GM19240 (cell line): ENCODE results near the gene VTI1B.
A peak's percentile ranks its signal among the peaks of the same experiment; 100 is the strongest.

Experiments used
- DNase-seq: peaks from one replicate; pipeline ENCODE4 v3.0.0; 2011; ENCODE audit warnings: low spot score; ENCODE audit not compliant: insufficient read length

VTI1B gene

GRCh38 chr14:67679006-67679405 is 4.6 kb upstream of the VTI1B start:
- DNase-seq = no peak

DNA sequence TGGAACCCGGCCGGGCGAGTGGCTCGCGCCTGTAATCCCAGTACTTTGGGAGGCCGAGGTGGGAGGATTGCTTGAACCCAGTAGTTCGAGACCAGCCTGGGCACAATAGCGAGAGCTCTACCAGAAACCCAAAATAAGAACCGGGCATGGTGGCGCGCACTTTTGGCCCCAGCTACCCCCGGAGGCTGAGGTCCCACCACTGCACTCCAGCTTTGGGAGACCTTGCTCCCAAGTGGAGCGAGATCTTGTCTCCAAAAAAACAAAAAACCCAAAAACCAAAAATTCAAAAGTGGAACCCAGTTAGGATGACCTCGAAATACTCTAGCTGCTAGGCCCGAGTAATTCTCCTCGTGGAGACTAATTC is 769 bp upstream of the VTI1B start:
- DNase-seq = no peak

GRCh38 chr14:67674139-67674479 is 323 bp downstream of the VTI1B start:
- peak; percentile 16 for DNase-seq

DNA sequence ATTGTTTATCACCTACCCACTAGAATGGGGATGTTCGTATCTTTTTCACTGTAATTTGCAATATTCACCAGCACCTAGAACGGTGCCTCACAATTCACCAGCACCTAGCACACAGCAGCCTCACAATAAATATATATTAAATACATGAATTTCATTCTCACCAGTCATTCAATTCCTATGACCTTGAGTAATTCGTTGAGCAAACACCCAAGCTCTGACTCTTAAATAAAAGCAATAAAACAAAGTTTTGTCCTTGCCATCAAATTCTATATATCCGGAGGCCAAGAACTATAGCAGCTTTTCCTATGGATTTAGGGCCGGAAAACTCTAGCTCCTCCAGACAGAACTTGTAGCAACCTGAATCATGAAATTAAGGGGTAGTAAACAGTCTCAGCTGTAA is 981 bp downstream of the VTI1B start:
- no peak for DNase-seq

GRCh38 chr14:67668559-67668958 is 5.9 kb downstream of the VTI1B start:
- no peak for DNase-seq

GRCh38 chr14:67666750-67667449 is 7.5 kb downstream of the VTI1B start:
- DNase-seq = peak; percentile 21

DNA sequence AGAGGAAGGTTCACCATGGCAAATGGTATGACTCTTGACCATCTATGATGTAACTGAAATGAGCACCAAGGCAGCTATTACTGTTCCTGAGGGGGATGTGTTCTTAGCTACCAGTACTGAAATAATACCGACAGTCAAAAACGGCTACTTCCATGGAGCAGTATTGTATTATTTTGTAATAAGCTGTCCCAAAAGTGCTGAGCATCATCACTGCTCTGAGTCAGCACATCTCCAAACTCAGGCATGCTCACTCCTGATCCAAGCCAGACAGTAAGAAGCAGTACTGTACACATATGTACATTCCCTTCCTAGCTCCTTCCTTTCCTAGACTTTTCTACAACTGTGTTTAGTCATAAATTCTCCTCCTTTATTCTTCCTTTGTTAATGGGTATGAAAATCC is 8.6 kb downstream of the VTI1B start:
- DNase-seq = no peak

DNA sequence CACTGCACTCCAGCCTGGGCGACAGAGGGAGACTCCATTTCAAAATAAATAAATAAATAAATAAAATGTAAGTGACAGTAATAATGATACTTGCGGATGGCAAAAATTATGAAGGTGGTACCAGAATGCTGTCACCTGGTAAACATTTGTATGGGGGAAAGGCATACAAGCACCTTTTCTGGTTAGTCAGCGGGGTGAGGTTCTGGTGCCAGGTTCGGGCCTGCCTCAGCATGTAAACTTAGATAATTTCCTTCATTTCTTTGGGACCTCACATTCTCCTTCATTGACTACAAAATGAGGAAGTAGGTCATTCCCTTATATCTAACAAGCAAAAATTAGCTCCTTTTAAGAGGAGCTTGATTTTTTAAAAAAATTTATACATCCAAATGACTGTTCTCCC is 10.8 kb downstream of the VTI1B start:
- no peak for DNase-seq

DNA sequence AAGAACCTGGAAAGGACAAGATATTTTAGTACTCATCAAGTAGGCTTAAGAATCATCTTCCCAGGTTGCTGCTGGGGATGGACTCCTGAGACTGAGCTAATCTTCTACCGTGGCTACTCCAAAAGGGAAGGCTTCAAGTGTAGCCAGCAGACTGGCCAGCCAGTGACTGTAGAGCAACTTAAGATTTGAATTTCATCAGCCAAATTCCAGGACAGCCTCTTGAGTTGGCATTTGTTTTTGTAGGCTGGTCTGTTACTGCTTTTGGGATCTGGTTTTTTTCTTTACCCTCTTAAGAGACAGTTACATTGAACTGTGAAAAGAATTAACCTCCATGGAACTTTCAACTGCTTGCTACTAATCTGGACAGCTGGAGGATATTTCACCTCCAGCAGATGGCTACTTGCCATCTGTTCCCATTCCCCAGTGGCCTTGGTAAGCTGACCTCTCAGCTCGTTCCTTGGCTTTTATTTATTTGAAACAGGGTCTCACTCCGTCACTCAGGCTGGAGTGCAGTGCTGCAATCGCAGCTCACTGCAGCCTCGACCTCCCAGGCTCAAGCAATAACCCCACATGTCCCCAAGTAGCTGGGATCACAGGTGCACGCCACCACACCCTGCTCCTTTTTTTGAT is 20.7 kb downstream of the VTI1B start:
- DNase-seq = no peak

DNA sequence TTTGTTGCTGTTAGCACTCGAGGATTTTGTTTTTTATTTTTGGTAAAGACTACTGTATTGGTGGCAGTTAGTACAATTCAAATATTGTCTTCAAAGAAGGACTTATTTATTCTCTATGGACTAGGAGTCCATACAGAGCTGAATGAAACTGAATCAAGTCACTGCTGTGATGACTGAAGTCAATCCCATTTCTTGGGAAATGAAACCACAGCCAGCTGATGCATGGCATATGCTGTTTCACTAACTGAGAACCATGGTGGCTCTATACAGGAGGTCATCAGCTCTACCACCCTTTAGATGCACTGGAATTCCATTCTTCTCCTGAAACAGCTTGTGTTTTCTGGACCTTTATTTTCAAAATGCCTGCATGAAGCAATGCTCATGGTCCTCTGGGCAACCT is 22.2 kb downstream of the VTI1B start:
- DNase-seq = no peak

DNA sequence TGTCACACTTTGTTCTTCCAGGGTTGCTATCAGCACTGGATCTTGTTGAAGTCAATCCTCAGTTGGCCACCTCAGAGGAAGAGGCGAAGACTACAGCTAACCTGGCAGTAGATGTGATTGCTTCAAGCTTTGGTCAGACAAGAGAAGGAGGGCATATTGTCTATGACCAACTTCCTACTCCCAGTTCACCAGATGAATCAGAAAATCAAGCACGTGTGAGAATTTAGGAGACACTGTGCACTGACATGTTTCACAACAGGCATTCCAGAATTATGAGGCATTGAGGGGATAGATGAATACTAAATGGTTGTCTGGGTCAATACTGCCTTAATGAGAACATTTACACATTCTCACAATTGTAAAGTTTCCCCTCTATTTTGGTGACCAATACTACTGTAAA is 23.7 kb downstream of the VTI1B start:
- DNase-seq = no peak

- DNase-seq = no peak
These were observed 24.3 kb downstream of the VTI1B start for GRCh38 chr14:67650151-67650550.

DNA sequence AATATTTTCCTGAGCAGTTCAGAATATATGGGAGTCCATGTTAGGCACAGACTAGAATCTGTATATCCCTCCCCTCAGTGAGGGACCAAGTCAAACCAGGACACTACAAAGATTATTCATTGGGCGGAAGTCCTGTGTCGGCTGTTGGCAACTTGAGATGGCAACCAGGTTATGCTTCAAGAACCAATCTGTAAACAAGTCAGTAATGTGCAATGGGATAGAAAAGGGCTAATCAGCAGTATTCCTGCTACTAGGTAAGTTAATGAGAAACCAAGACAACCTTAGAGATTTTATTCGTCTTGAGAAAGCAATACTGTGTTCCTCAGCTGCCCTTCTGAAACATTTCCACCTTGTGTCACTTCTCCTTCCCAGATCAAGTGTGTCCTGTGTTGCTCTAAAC is 28.3 kb downstream of the VTI1B start:
- DNase-seq = no peak

- no peak for DNase-seq
These were observed 29.0 kb downstream of the VTI1B start for GRCh38 chr14:67645414-67645813.

- DNase-seq = no peak
These were observed 30.0 kb downstream of the VTI1B start for GRCh38 chr14:67644428-67644827.

DNA sequence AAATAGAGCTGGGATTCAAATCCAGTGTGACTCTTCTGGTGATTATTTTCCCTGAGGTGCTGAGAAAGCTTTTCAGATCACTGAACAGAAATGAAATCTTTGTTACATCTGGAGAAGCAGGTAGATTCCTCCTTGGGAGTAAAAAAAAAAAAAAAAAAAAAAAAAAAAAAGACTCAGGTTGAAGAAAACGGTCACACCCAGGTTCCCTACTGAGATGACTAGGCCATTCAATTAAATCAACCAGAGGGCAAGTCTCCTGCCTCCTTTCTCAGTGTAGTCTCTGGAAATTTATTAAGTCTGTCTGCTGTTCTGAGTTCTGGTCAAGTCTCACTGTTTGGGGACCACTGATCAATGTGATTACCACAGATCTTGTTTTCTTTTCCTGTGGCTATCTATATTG is 30.7 kb downstream of the VTI1B start:
- DNase-seq = no peak

DNA sequence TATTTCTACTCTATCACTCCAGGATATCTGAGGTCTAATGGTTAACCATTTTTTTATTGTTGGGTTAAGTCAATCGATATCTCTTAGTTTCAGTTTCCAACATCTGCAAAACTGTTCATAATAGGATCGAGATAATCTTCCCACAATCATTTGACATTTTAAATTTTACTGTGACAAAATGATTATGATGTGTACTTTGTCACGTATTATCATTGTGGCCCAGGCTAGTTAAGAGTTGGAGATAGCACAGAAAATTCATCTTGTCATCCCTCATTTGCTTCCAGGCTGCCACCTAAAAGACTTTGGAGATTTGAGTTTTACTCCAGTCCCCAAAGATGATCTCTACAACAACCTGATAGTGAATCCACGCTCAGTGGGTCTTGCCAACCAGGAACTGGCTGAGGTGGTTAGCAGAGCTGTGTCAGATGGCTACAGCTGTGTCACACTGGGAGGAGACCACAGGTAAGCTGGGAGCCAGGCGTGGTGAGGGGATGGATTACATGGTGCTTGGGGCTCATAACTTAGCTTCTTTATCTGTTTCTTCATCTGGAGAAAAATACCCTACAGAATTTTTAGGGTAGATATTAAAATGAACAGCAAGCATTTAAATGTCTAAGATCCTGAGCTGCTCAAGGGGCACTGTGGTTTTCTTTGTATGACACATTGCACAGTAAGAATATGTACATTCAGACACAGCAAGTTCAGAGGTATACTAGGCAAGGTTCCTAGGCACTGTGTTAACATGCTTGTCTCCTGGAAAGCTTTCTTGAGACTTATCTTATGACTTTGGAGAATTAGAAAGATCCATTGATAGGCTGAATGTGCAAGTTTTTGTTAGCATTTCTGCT is 32.3 kb downstream of the VTI1B start:
- no peak for DNase-seq

- DNase-seq = no peak
These were observed 33.0 kb downstream of the VTI1B start for GRCh38 chr14:67641480-67641879.

DNA sequence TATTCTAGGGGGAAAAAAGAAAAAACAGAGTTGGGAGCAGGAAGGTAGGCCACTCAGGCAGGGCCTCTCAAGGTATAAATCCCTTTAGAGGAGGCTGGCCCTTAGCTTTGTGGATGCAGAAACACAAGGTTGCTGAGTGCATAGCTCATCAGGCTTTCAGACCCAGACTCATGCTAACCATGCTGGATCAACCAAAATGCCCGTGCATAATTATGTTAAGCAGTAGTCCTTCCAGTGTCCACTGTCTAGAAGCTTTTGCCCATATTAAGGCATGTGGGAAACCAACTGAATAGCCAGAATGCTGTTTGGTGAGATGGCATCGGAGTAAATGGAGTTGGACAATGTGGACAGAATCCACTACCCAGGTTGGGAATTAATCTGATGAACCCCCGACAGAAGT is 35.8 kb downstream of the VTI1B start:
- no peak for DNase-seq

GRCh38 chr14:67636361-67636919 is 38.0 kb downstream of the VTI1B start:
- no peak for DNase-seq

GRCh38 chr14:67633451-67634147 is 40.8 kb downstream of the VTI1B start:
- no peak for DNase-seq

DNA sequence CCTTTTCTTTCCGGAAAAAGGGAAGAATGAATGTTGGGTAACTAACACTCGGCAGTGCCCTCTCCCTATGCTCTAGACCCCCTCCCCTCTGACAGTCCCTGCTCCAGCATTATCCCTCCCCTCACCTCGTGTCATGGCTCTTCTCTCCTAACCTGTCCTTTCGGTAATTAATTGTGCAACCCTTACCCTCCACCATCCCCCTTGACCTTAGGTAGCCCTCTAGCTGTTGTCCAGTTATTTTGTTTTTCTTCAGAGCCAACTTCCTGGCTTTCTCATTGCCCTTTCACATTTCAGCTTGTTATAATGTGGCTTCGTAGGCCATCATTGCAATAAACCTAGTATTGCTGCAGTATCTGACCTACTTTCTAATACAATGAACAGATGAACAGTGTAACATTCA is 43.5 kb downstream of the VTI1B start:
- DNase-seq = no peak
